HG02798 (cell line): ENCODE results near the gene NRP1.
"Not testable (repeated sequence)": the region's sequence is repeated elsewhere in the genome, so short reads cannot be mapped to it uniquely, and the experiment has no call there.

ENCODE experiments used
- ATAC-seq: cut with Tn5 transposase; IDR thresholded peaks from one replicate; pipeline ENCODE4 v1.9.1; 2021; ENCODE audit warnings: mild to moderate bottlenecking; ENCODE audit not compliant: unreplicated experiment, poor library complexity

The NRP1 gene

GRCh38 chr10:33327751-33328150, 6.7 kb downstream of the NRP1 start:
- ATAC-seq = no peak

- ATAC-seq = no peak
Measured at GRCh38 chr10:33326933-33327332, 7.5 kb downstream of the NRP1 start.

GRCh38 chr10:33325929-33326328, 8.5 kb downstream of the NRP1 start:
- no peak for ATAC-seq

GRCh38 chr10:33323721-33324120, 10.7 kb downstream of the NRP1 start:
- ATAC-seq = no peak

GRCh38 chr10:33321516-33321915, 13.0 kb downstream of the NRP1 start:
- no peak for ATAC-seq

GRCh38 chr10:33320288-33320687, 14.2 kb downstream of the NRP1 start:
- no peak for ATAC-seq

GRCh38 chr10:33315891-33316290, 18.6 kb downstream of the NRP1 start:
- ATAC-seq = no peak

GRCh38 chr10:33314811-33315561, 19.5 kb downstream of the NRP1 start:
- no peak for ATAC-seq

GRCh38 chr10:33311640-33312039, 22.8 kb downstream of the NRP1 start:
- ATAC-seq = no peak

- no peak for ATAC-seq
Measured at GRCh38 chr10:33310853-33311252, 23.6 kb downstream of the NRP1 start.

GRCh38 chr10:33309406-33309805, 25.1 kb downstream of the NRP1 start:
- no peak for ATAC-seq

GRCh38 chr10:33307835-33308234, 26.6 kb downstream of the NRP1 start:
- ATAC-seq = no peak

- no peak for ATAC-seq
Measured at GRCh38 chr10:33306701-33307519, 27.6 kb downstream of the NRP1 start.

- no peak for ATAC-seq
Measured at GRCh38 chr10:33306126-33306525, 28.3 kb downstream of the NRP1 start.

- no peak for ATAC-seq
Measured at GRCh38 chr10:33304423-33305225, 29.8 kb downstream of the NRP1 start.

- no peak for ATAC-seq
Measured at GRCh38 chr10:33303988-33304387, 30.5 kb downstream of the NRP1 start.

- no peak for ATAC-seq
Measured at GRCh38 chr10:33302208-33302829, 32.1 kb downstream of the NRP1 start.

- ATAC-seq = no peak
Measured at GRCh38 chr10:33301097-33301789, 33.2 kb downstream of the NRP1 start.

- not testable (repeated sequence) for ATAC-seq
Measured at GRCh38 chr10:33300544-33300943, 33.9 kb downstream of the NRP1 start.

- no peak for ATAC-seq
Measured at GRCh38 chr10:33298893-33299292, 35.6 kb downstream of the NRP1 start.
